ENCODE results near the gene HRK. TPM values are rescaled to one million over a fixed set of nuclear protein-coding genes. Genes with fewer than 3 reads are reported as not detected.

HRK gene
- total and polyA plus RNA-seq, 9 of the 15 experiments (the other 6 are each of a cell fraction or from before 2014, with no cell fraction given) = 0.01 to 0.05 (median 0.04) TPM; not detected in 6

DNA sequence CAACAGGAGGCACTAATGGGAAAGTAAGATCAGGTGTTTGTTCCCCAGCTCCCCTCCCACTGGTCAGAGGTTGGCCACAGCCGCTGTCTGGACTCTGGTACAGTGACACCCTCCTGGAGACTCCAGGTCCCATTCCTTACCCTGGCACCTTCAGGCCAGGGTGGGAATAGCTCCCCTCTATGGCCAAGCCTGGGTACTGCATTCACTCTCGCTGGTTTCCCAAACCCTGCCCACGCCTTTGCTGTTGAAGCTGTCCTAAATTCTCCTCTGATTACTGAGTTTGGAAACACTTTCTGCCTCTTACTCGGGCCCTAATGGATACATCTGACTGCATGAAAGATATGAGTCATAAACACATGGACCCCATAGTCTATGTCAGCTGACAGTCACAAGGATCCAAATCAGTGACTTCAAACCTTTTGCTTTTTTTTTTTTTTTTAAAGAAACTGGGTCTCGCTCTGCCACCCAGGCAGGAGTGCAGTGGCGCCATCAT, 17.9 kb downstream of the HRK start:
- peak; percentile 58 for FAIRE-seq
- H3K4me3 ChIP-seq = no peak overlapping the region
- no peak overlapping the region for H3K27ac ChIP-seq (ENCODE audit: extremely low read depth, low read depth, low read length)
- no peaks in the 10 kb centered on the region; a peak in 2 of 5 replicates for H3K4me1 ChIP-seq (replicated peaks in 1 of 2; ENCODE audit: control insufficient read depth in 2 of 2, insufficient read depth in 2 of 2, low read length in 2 of 2)
- no peaks in the 10 kb centered on the region for H3K9me3 ChIP-seq (replicated peaks; ENCODE audit: control insufficient read depth, insufficient read depth, low read depth, low read length)
- H3K9me1 ChIP-seq (ENCODE audit: control insufficient read depth, insufficient read depth, low read length) = no peaks in the 10 kb centered on the region
- DNase-seq (ENCODE audit: extremely low read depth in 1 of 4, low spot score in 3 of 4) = peak; percentile 43 to 65 (median 52)
- H3K36me3 ChIP-seq (ENCODE audit: control insufficient read depth, insufficient read depth, low read length) = no peaks in the 10 kb centered on the region
- BruUV-seq (replicated peaks) = no TSS peak
- CTCF ChIA-PET (ENCODE audit: low intra/inter-chr PET ratio) = interaction anchor here (0.7 kb wide), 1 partner anchor 160 kb away, joined by 3 read pairs; no protein-coding TSS in a partner anchor
- intact Hi-C loops (cut with micrococcal nuclease) = loop anchor here (1.0 kb wide), 1 partner anchor 160 kb away; no protein-coding TSS in a partner anchor
- H3K9ac ChIP-seq (ENCODE audit: insufficient read depth in 1 of 2, low read depth in 2 of 2, low read length in 2 of 2) = no peak overlapping the region
- 3% methylated on average over 5 of the region's 6 CpGs for WGBS (ENCODE audit: insufficient coverage, low coverage, missing lambda C conversion rate)
- in situ Hi-C loops (cut with MboI) = no loop called here
- ATAC-seq = peak; percentile 86
- H3K4me2 ChIP-seq (ENCODE audit: insufficient read depth, low read length) = no peak overlapping the region
- H3K27me3 ChIP-seq (ENCODE audit: control insufficient read depth in 2 of 2, insufficient read depth in 2 of 2, low read length in 2 of 2) = peaks cover 19 to 21% of the 10 kb centered on the region in 2 experiments; a peak in 4 of 5 replicates
- H2AFZ ChIP-seq (ENCODE audit: low read depth, low read length) = no peak overlapping the region; the same call in 1 of the 2 replicates
- POLR2A ChIA-PET = no interaction called here
- H4K20me1 ChIP-seq (replicated peaks; ENCODE audit: control insufficient read depth, insufficient read depth, low read length) = peaks cover 6% of the 10 kb centered on the region; the same call in 1 of the 2 replicates
- no peaks in the 10 kb centered on the region for H3K79me2 ChIP-seq (ENCODE audit: control insufficient read depth, insufficient read depth, low read length)
- TF ChIP-seq BRCA1 (IDR thresholded peaks at IDR 0.05) = no peak
- TF ChIP-seq BRCA1 (CRISPR knock-in tag; IDR thresholded peaks at IDR 0.05) = no peak
- no peak for TF ChIP-seq CHAMP1 (IDR thresholded peaks at IDR 0.05)
- no peak for TF ChIP-seq SRF (CRISPR knock-in tag; IDR thresholded peaks at IDR 0.05)
- TF ChIP-seq ZNF146 (CRISPR knock-in tag; IDR thresholded peaks at IDR 0.05; ENCODE audit: unreplicated experiment) = no peak
- TF ChIP-seq BCOR (IDR thresholded peaks at IDR 0.05) = no peak
- no peak for TF ChIP-seq SNAPC5 (CRISPR knock-in tag; IDR thresholded peaks at IDR 0.05)
- no peak for TF ChIP-seq TARDBP (IDR thresholded peaks at IDR 0.05)
- TF ChIP-seq CXXC5 (CRISPR knock-in tag; IDR thresholded peaks at IDR 0.05) = no peak
- TF ChIP-seq ZC3H4 (CRISPR knock-in tag; IDR thresholded peaks at IDR 0.05; ENCODE audit: borderline replicate concordance) = no peak
- TF ChIP-seq MAFK (IDR thresholded peaks at IDR 0.05; ENCODE audit: low read length) = no peak
- TF ChIP-seq ZNF445 (CRISPR knock-in tag; IDR thresholded peaks at IDR 0.05; ENCODE audit: low read depth) = no peak
- no peak for TF ChIP-seq PRDM10 (IDR thresholded peaks at IDR 0.05; ENCODE audit: partially characterized antibody)
- TF ChIP-seq HNRNPUL1 (IDR thresholded peaks at IDR 0.05; ENCODE audit: low read length) = no peak
- no peak for TF ChIP-seq SAFB (IDR thresholded peaks at IDR 0.05; ENCODE audit: borderline replicate concordance, low read depth, low read length)
- no peak for TF ChIP-seq ZNF347 (CRISPR knock-in tag; IDR thresholded peaks at IDR 0.05; ENCODE audit: low read depth)
- no peak for TF ChIP-seq CBX2 (IDR thresholded peaks at IDR 0.05; ENCODE audit: insufficient read depth, low read length, poor library complexity, severe bottlenecking)
- TF ChIP-seq MYNN (IDR thresholded peaks at IDR 0.05) = no peak
- TF ChIP-seq MYNN (CRISPR knock-in tag; IDR thresholded peaks at IDR 0.05) = no peak
- TF ChIP-seq BMI1 (IDR thresholded peaks at IDR 0.05; ENCODE audit: low read length) = no peak
